ENCODE measurements around the gene SOCS1.

Gene SOCS1

DNA sequence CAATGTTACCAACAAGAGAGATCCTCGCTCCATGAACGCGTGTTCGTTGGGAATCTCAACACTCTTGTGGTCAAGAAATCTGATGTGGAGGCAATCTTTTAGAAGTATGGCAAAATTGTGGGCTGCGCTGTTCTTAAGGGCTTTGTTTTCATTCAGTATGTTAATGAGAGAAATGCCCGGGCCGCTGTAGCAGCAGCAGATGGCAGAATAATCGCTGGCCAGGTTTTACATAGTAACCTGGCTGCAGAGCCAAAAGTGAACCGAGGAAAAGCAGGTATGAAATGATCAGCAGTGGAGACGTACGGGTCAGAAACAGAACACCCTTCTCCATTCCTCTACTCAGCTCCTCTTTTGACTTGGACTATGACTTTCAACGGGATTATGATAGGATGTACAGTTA lies 13.3 kb downstream of the SOCS1 start:
- DNase-seq: no peak

GRCh38 chr16:11241480-11242204 lies 14.4 kb downstream of the SOCS1 start:
- no peak for DNase-seq

- peak; percentile 69 for DNase-seq
Observed at GRCh38 chr16:11240636-11241473, 15.1 kb downstream of the SOCS1 start.

GRCh38 chr16:11239644-11240632 lies 16.1 kb downstream of the SOCS1 start:
- no peak for DNase-seq

DNA sequence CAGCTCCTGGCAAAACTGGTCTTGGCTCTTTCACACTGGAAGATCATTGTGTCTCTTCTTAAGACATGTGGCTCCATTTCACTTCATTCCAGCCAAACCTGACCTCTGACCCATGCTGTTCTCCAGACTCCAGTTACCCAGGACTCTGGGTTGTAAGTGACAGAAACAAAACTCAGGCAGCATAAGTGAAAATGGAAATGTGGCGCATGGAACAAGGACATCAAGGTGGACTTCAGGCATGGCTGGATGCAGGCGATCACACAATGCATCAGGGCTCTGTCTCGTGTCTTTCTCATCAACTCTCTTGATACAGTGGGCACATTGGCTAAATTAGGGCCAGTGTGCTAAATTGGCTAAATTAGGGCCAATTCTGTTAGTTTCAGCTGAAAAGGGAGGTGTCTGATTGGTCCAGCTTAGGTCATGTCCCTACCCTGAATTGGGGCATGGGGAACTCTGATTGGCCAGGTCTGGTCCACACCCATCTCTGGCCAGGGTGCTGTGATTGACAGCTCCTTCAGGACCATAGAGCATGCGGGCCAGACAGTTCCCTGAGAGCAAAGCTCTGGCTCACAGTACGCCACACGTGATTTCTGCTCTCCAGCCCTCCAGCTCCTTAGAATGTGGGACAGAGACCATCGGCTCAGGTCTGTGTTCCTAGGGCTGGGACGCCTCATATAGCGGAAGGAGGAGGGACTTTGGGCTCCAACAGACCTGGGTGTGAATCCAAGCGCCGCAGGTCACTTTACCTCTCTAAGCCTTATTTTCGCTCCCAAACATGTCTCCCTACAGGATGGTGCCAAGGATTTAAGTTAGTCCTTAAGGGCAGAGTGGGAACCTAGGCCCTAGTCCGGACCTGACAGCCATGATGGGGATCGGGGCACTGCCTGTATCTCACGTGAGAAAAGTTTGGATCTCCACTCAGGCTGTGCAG lies 17.5 kb downstream of the SOCS1 start:
- no peak for DNase-seq

- no peak for DNase-seq
Observed at GRCh38 chr16:11236461-11237254, 19.3 kb downstream of the SOCS1 start.

GRCh38 chr16:11235703-11235991 lies 20.4 kb downstream of the SOCS1 start:
- no peak for DNase-seq

DNA sequence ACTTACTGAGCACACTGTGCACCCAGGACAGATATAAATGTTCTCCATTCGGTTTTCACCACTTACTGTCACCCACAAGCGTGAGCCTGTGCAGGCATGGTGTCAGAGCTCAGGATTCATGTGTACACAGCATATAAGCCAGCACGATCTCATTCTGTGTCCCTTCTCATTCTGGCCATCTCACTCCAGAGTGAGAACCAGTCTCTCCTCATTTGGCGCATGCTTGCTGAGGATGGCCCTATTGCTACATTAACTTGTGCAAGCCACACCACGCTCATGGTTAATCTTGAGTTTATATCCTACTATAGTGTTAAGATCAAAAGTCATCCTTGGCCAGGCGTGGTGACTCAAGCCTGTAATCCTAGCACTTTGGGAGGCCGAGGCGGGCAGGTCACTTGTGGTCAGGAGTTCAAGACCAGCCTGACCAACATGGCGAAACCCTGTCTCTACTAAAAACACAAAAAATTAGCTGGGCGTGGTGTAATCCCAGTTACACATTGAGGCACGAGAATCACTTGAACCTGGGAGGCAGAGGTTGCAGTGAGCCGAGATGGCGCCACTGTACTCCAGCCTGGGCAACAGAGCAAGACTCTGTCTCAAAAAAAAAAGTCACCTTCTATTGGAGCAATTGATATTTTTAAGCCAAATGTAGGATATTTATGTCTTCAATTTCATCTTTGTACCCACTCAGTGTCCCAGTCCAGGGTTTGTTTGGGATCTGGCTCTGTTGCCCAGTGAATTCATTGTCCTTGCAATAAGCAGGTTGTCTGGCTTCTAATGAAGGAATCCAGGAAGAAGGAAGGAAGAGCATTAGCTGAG lies 20.9 kb downstream of the SOCS1 start:
- DNase-seq: peak; percentile 35

- DNase-seq: peak; percentile 80
Observed at GRCh38 chr16:11233727-11234376, 22.2 kb downstream of the SOCS1 start.

GRCh38 chr16:11232852-11233726 lies 22.9 kb downstream of the SOCS1 start:
- peak; percentile 97 for DNase-seq

GRCh38 chr16:11232302-11232851 lies 23.6 kb downstream of the SOCS1 start:
- peak; percentile 32 for DNase-seq

DNA sequence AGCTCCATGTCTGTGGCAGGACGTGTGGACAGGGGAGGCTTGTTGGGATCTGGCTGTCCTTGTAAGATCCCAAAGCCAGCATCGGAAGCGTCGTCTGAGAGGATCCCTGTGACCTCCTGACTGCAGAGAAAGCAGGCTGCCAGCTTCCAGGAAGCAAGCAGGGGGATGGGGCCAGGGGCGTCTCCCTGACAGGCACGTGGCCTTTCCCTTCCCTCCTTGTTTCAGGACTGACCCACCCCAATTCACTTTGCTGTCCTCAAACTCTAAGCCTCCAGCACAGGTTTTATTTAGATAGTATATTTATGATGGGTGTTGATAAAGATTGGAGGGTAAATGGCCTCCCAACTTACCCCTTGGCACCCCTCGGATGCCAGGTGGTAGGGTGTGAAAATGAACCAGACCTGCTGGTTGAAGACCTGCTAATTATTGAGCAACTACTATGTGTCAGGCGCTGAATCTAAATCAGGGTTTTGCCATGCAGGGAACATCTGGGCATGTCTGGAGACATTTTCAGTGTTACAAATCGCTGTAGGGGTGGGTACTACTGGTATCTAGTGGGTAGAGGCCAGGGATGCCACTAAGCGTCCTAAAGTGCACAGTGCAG lies 24.5 kb downstream of the SOCS1 start:
- no peak for DNase-seq

DNA sequence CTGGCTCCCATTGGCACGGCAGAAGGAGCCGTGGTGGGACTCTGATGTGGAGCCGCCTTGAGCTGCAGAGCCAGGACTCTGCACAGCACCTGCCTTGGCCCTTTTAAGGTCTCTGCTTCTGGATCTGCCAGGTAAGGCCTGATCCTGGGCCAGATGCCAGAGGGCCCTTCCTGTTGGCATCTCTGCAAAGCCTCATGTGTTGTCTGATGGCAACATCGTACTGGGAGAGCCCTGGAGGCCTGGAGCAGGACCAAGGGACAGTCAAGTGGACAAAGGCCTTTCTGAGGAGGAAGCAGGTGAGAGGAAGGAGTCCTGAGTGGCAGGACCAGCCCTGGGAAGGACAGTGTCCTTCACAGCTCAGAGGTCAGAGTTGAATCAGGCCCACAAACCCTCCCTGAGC lies 26.1 kb downstream of the SOCS1 start:
- no peak for DNase-seq

DNA sequence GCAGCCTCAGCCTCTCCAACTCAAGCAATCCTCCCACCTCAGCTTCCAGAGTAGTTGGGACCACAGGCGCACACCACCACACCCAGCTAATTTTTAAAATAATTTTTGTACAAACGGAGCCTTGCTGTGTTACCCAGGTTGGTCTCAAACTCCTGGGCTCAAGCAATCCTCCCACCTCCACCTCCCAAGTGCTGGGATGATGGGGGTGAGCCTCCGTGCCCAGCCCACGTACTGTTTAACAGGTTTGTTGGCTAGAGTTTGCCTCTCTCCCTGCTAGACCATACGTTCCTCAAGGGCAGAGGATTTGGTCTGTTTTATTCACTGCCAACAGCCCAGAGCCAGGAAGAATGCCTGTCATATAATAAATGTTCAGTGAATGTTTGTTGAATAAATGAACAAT lies 26.6 kb downstream of the SOCS1 start:
- DNase-seq: no peak

GRCh38 chr16:11225677-11226549 lies 30.1 kb downstream of the SOCS1 start:
- DNase-seq: no peak

DNA sequence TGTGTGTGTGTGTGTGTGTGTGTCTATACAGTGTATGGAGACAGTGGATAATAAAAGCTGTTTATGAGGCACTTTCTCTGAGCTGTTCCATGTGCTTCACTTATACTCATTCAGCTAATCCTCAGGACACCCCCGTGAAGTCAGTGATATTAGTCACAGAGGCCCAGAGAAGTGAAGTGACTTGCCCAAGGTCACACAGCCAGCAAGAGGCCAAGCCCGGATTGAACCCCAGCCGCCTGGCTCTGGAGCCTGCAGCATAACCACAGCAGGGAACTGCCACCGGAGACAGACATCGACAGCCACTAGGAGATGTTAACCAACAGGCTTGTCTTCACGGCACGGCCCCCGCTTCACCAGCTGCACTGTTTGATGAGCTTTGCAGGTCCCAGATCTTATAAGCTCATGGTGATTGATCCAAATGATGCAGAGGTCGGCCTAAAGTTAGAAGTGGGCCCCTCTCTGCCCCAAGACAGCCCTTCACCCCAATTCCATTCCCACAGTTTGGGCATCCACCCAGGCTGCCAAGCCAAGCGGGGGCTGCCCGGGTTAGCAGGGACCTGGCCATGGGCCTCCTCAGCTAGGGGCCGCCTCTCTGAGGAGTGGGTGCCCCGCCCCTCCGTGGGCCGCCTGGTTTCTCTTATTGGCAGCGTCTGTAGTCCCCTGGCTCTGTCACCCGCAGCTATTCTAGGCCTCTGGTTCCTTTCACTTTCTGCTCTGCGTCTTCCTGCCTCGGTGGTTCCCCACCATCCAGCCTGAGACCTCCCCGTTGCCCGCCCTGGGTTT lies 30.9 kb downstream of the SOCS1 start:
- peak; percentile 54 for DNase-seq

All from OCI-M1 (cell line).